IPS-20b (cell line): ENCODE results near the gene ABCB9.
"Not testable (repeated sequence)": the region's sequence is repeated elsewhere in the genome, so short reads cannot be mapped to it uniquely, and the experiment has no call there.

Experiments used
- H3K27ac ChIP-seq: one replicate; pipeline ENCODE4 v1.5.1; 2013; ENCODE audit warnings: low read length
- H3K27me3 ChIP-seq: 2 replicates; pipeline ENCODE4 v1.6.1; 2013; ENCODE audit warnings: mild to moderate bottlenecking, low read length, inconsistent platforms; ENCODE audit not compliant: insufficient read depth
- H3K36me3 ChIP-seq: 2 replicates; pipeline ENCODE4 v1.6.1; 2013; ENCODE audit warnings: low read depth, mild to moderate bottlenecking, inconsistent platforms, low read length, moderate library complexity; ENCODE audit not compliant: insufficient read depth
- H3K4me1 ChIP-seq: 2 replicates; pipeline ENCODE4 v1.6.1; 2013; ENCODE audit warnings: mild to moderate bottlenecking, control low read depth, inconsistent platforms, low read length, moderate library complexity; ENCODE audit not compliant: insufficient read depth
- H3K4me3 ChIP-seq: 2 replicates; pipeline ENCODE4 v1.5.1; 2013; ENCODE audit warnings: mild to moderate bottlenecking, low read length, inconsistent platforms
- H3K9ac ChIP-seq: 2 replicates; pipeline ENCODE4 v1.6.1; 2013; ENCODE audit warnings: low read depth, mild to moderate bottlenecking, inconsistent platforms, low read length, moderate library complexity
- H3K9me3 ChIP-seq: 2 replicates; pipeline ENCODE4 v1.6.1; 2013; ENCODE audit warnings: mild to moderate bottlenecking, low read depth, low read length, inconsistent platforms; ENCODE audit not compliant: insufficient read depth

Gene ABCB9

DNA sequence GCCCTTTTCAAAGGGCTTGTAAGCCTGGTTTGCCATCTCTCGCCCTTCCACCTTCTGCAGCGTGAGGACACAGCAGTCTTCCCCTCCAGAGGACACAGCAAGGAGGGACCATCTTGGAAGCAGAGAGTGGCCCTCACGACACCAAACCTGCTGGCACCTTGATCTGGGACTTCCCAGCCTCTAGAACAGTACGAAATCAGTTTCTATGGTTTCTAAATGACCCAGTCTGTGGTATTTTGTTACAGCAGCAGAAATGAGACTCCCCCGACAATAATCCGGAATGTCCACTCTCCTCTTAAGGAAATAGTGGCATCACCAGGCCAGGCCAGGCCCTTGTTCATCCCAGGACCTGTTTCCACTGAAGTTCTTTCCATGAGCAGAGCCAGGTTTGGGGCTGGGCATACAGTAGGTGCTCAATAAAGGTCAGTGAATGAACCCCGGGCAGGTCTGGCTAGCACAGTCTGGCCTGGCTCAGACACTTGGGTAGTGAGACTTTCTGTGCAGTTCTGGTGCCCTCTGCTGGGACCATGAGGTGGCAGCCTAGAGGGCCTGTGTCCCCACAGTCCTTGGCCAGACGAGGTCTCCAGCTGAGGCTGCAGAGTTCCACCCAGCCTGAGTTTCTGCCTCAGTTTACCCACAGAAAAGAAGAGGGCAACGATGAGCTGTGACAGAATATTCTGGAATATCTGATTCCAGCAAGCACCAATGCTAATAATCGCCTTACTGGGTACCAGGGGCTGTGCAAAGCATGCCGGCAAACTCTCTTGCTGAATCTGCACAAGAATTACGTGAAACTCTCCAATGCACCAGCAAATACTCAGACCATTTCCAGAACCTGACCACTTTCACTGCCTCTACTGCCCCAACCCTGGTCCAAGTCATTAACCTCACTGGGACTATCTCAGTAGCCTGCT is 14.0 kb downstream of the ABCB9 start:
- Histone ChIP-seq H3K36me3 (no peaks in the 10 kb centered on the region), H3K9me3 (no peaks in the 10 kb centered on the region), H3K9ac (no peak overlapping the region), H3K4me3 (no peak overlapping the region), H3K4me1 (no peaks in the 10 kb centered on the region), H3K27ac (no peak overlapping the region), H3K27me3 (no peaks in the 10 kb centered on the region)

DNA sequence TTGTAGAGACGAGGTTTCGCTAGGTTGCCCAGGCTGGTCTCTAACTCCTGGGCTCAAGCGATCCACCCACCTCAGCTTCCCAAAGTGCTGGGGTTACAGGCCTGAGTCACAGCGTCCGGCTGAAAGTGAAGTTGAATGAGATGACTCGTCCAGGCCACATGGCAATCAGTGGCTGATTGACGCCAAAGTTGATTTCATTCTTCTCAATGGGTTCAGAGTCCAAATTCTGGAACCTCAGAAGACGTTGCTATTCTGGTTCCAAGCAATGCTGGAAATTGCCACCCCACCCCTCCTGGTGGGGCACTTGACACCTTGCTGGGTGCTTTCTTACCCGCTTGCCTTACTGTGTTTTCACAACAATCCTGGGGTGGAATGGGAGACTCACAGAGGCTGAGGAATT is 14.9 kb downstream of the ABCB9 start:
- no peaks in the 10 kb centered on the region for H3K4me1 ChIP-seq
- no peaks in the 10 kb centered on the region for H3K27me3 ChIP-seq
- H3K4me3 ChIP-seq: no peak overlapping the region
- no peak overlapping the region for H3K9ac ChIP-seq
- no peaks in the 10 kb centered on the region for H3K36me3 ChIP-seq
- no peak overlapping the region for H3K27ac ChIP-seq
- H3K9me3 ChIP-seq: no peaks in the 10 kb centered on the region

DNA sequence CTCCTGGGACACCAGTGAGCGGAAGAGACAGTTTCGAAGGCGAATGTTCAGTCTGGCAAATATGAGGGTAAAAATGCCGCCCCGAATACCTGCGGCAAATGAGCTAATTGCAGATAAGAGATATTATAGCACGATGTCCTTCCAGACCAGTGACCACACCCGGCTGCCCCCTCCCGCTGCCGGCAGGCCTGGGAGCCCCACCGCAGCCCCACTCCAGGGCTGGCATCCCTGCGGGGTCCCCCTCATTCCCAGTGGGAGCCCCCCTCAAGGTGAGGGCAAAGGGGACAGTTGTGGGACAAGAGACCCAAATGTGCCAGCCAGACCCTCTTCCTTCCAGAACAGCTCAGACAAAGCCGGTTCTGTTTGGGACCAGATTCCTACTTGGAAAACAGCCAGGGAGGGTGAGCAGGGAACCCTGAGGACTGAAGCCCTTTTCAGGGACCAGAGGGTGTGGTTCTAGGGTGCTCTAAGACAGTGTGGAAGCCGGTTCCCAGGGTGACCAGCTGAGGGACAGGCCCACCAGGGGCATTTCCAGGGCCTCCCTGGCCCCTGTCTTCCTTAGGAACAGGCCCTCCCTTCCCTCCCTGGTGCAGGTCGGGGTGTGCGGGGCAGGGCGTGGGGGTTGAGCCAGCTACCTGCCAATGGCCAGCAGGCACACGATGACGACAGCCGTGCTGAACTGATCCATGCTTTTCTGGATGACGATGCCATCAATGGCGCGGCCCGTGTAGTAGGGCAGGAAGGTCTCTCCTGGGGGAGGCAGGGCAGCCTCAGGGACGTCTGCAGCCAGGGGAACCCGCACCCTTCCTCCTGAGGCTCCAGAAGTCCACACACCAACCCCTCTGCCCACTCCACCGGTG is 16.2 kb downstream of the ABCB9 start:
- Histone ChIP-seq H3K36me3 (no peaks in the 10 kb centered on the region), H3K27ac (no peak overlapping the region), H3K9me3 (no peaks in the 10 kb centered on the region), H3K4me3 (no peak overlapping the region), H3K27me3 (no peaks in the 10 kb centered on the region), H3K4me1 (no peaks in the 10 kb centered on the region), H3K9ac (no peak overlapping the region)

DNA sequence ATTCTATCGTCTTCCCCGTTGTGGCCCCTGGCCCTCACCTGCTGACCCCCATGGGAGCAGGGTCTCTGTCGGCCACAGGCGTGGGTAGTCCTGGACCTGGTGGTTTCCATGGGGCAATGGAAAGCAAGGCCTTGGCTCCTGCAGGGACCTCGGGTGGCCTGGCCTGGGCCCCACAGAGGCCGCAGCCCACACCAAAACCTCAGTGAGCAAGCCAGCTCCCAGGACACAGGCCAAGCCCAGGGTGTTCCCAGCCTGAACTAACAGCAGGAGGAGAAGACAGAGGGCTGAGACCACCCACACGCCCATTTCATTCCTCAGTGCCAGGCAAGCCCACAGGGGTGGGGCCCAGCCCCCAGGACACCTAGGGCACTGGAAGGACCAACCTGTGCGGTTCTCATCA is 16.9 kb downstream of the ABCB9 start:
- Histone ChIP-seq H3K4me3 (no peak overlapping the region), H3K27me3 (no peaks in the 10 kb centered on the region), H3K36me3 (no peaks in the 10 kb centered on the region), H3K9ac (no peak overlapping the region), H3K27ac (no peak overlapping the region), H3K9me3 (no peaks in the 10 kb centered on the region), H3K4me1 (no peaks in the 10 kb centered on the region)

DNA sequence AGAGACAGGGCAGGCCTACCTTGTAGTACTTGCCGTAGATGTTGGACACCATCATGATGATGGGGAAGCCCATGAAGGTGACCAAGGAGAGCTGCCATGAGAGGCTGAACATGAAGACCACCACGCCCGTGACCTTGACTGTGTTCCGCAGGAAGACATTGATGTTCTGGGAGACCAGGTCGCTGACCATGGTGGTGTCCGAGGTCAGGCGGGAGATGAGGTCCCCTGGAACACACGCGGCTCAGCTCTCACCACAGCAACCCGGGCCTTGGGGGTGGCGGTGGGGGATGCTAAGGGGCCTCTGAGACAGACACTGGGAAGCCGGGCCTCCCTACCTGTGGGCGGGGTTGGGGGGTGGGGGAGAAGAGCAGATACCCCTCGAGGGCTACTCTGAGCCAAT is 17.7 kb downstream of the ABCB9 start:
- Histone ChIP-seq H3K4me3 (no peak overlapping the region), H3K9ac (no peak overlapping the region), H3K9me3 (no peaks in the 10 kb centered on the region), H3K27ac (no peak overlapping the region), H3K36me3 (no peaks in the 10 kb centered on the region), H3K27me3 (no peaks in the 10 kb centered on the region), H3K4me1 (no peaks in the 10 kb centered on the region)

DNA sequence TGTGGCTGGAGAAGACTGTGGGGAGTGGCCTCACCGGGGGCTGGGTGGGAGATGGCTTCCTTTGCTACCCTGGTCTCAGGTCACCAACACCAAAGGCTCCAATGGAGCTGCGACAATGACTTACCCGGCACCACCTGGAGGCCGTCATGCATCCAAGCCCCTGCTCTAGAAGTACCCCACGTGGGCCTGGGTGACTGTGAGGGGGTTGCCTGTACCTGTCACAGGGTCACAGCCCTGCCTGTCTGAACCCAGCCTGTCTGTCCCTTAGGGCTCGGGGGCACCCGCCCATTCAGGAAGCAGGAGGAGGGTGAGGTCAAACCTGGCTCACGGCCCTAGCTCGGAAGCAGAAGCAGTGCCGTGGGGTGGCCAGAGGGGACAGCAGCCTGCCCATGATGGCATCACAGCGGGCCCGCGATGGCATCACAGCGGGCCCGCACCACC is 18.9 kb downstream of the ABCB9 start:
- no peaks in the 10 kb centered on the region for H3K9me3 ChIP-seq
- no peaks in the 10 kb centered on the region for H3K4me1 ChIP-seq
- H3K9ac ChIP-seq: no peak overlapping the region
- no peak overlapping the region for H3K27ac ChIP-seq
- no peaks in the 10 kb centered on the region for H3K36me3 ChIP-seq
- H3K4me3 ChIP-seq: no peak overlapping the region
- H3K27me3 ChIP-seq: no peaks in the 10 kb centered on the region

DNA sequence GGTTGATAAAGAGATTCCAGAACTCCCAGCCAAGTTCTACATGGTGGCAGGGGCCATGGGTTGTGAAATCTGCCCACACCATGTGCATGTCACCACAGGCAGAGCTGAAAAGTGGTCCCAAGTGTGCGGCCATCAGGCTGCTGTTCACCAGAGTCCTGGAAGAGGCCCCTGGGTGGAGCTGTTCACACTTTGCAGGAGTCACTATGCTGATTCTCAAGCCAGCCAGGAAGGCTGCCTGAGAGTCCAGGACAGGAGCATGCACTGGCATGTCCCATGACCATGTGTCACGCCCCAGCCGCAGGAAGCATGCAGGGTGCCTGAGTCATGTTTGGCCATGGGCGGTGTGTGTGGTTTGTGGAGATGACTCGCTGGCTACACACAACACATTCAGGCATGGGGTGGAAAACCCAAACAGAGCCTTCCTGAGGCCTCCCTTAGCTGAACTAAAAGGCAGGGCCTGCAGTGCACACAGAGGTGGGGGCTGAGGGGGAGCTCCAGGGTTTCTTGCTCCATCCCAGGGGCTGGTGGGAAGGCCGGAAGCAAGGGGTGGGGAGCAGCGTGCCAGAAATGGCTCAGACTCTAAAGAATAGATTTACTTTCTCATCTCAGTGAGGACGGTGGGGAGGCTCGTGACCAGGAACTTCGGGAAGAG is 19.4 kb downstream of the ABCB9 start:
- H3K9ac ChIP-seq: no peak overlapping the region
- H3K4me1 ChIP-seq: no peaks in the 10 kb centered on the region
- H3K27me3 ChIP-seq: no peaks in the 10 kb centered on the region
- no peak overlapping the region for H3K27ac ChIP-seq
- no peaks in the 10 kb centered on the region for H3K9me3 ChIP-seq
- H3K4me3 ChIP-seq: no peak overlapping the region
- no peaks in the 10 kb centered on the region for H3K36me3 ChIP-seq

DNA sequence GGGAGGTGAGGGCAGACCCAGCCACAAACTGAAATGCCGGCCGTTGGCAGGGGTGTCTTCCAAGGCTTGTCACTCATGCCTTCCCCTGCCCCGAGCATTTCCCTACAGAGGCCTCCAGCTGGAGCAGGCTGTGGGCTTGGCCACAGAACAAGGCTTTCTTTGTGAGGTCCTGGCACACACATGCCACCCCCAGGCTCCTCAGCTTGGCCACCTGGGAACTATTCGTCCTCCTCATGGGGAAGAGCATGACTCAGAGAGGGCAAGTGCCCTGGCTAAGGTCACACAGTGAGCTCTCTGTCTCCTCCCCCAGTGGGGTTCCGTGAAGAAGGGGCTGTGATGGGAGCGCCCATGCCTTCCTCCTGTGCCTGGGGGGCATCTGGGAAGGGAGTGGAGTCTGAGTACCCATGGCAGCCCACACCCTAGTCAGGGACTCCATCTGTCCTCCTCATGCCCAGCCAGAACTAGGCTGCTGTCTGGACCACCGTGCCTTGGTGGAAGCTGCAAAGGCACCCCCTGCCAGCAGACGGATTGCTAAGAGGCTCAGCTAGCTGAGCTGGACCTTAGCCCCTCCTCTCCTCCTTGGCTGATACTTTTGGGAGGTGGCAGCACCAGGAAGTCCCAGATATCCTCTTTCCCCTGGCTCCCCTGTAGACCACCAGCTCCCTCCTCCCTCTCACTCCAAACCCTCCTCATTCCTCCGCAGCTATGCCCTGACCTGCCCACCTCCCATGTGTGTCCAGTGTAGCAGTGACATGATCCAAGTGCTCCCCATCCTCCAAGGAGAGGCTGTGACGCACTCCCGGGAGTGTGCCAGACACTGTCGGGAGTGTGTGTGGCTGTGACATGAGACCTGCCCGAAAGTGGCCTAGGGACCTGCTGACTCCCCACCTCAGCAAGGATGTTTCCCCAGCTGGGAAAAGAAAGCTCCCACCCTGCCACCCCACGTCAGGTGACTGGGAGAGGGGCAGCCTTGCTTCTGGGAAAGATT is 21.4 kb downstream of the ABCB9 start:
- Histone ChIP-seq H3K9me3 (no peaks in the 10 kb centered on the region), H3K27me3 (no peaks in the 10 kb centered on the region), H3K36me3 (no peaks in the 10 kb centered on the region), H3K4me1 (no peaks in the 10 kb centered on the region), H3K9ac (no peak overlapping the region), H3K4me3 (no peak overlapping the region), H3K27ac (no peak overlapping the region)

DNA sequence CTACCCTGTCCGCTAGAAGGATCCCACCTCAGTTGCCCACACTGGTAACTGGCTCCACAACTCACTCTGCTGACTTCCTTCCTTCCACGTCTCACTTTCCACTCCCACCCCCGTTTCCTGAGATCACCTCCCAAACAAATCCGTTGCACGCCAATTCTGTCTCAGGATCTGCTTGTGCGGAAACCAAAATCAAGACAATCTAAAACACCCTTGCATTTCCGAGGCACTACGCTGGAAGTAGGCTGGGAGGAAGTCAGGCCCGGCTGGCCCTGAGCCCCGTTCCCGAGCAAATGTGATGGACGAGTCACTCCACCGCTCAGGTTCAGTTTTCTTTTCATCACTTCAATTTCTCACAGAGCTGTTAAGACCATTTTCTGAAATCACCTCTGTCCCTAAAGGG is 23.1 kb downstream of the ABCB9 start:
- no peaks in the 10 kb centered on the region for H3K4me1 ChIP-seq
- H3K9ac ChIP-seq: no peak overlapping the region
- H3K27ac ChIP-seq: no peak overlapping the region
- no peaks in the 10 kb centered on the region for H3K27me3 ChIP-seq
- no peaks in the 10 kb centered on the region for H3K9me3 ChIP-seq
- H3K4me3 ChIP-seq: no peak overlapping the region
- no peaks in the 10 kb centered on the region for H3K36me3 ChIP-seq

DNA sequence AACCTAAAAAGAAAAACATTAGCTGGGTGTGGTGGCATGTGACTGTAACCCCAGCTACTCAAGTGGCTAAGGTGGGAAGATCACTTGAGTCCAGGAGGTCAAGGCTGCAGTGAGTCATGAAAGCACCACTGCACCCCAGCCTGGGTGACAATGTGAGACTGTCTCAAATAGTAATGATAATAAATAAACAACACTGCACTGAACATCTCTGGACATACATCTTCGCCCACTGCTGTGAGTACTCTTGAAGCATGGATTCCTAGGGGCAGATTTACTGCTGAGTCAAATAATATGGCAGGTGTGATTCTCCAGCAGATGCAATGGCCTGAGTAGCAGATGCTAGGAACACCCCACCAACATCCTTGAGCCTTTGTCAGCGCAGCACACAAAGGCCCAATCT is 23.6 kb downstream of the ABCB9 start:
- Histone ChIP-seq H3K36me3 (no peaks in the 10 kb centered on the region), H3K9ac (no peak overlapping the region), H3K27ac (no peak overlapping the region), H3K9me3 (no peaks in the 10 kb centered on the region), H3K4me1 (no peaks in the 10 kb centered on the region), H3K4me3 (no peak overlapping the region), H3K27me3 (no peaks in the 10 kb centered on the region)

DNA sequence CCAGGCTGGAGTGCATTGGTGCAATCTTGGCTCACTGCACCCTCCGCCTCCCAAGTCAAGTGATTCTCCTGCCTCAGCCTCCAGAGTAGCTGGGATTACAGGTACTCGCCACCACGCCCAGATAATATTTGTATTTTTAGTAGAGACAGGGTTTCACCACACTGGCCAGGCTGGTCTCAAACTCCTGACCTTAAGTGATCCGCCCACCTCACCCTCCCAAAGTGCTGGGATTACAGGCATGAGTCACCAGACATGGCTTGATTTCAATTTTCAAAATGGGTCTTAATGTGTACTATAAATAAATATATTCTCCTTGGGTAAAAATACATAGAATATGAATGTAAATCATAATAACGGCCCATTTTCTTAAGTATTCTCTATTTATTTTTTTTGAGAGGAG is 24.9 kb downstream of the ABCB9 start:
- not testable (repeated sequence) for H3K4me3 ChIP-seq, H3K36me3 ChIP-seq, H3K27me3 ChIP-seq, H3K27ac ChIP-seq, H3K4me1 ChIP-seq, H3K9me3 ChIP-seq, H3K9ac ChIP-seq
